K562 (cell line): Measurements from ENCODE around the gene YAP1. TPM values are rescaled to one million over a fixed set of nuclear protein-coding genes. Genes with fewer than 3 reads are reported as not detected.

Experiments
- ATAC-seq: fragments of 200-7000 bp; cut with Tn5 transposase; 3 replicates; pipeline ENCODE4 v1.9.1; 2020; ENCODE audit warnings: moderate library complexity
- BruUV-seq: library from RNA; stranded (reverse); fragments of 400-500 nt; replicated peaks from 2 replicates; lab custom pipeline; 2021; lab: Mats Ljungman, UMichigan
- CTCF ChIA-PET: fragments of 300-600 bp; formaldehyde crosslinking; extraction: SDS; loops from one replicate; lab custom pipeline; 2021; ENCODE audit warnings: low intra/inter-chr PET ratio; lab: Yijun Ruan, JAX
- POLR2A ChIA-PET: fragments of 300-600, 350-650 bp; sonication (Branson Sonifier 250); formaldehyde crosslinking; extraction: SDS; loops from one replicate; lab custom pipeline; 2021; ENCODE audit warnings: antibody characterized with exemption, inconsistent platforms; lab: Yijun Ruan, JAX
- DNase-seq, 4 experiments: peaks; one replicate each; pipeline versions ENCODE4 v3.0.0 to v3.0.0-alpha.2; 2011 to 2018; ENCODE audit warnings: low spot score in 3 of 4, mixed read lengths in 3 of 4; ENCODE audit errors: extremely low read depth in 1 of 4
- FAIRE-seq: peaks from 2 replicates; lab custom pipeline; 2011; peaks lifted over from hg19 to GRCh38; lab: Jason Lieb, UNC
- H2AFZ ChIP-seq: 2 replicates; pipeline ENCODE4 v1.6.0; 2011; ENCODE audit warnings: low read depth, low read length, control low read depth, inconsistent platforms
- H3K27ac ChIP-seq: fragments of 200-600 bp; 3 replicates; pipeline ENCODE4 v1.8.0; 2011; ENCODE audit warnings: low read depth, mild to moderate bottlenecking, control low read depth, inconsistent platforms, low read length, moderate library complexity, mixed read lengths; ENCODE audit errors: extremely low read depth
- H3K27me3 ChIP-seq, 2 experiments: fragments of 300-600 bp in 1 of 2; 2 replicates in 1 of 2; 3 replicates in 1 of 2; pipeline versions ENCODE4 v1.6.0 to v1.8.0; 2011; ENCODE audit warnings: inconsistent platforms in 2 of 2, low read length in 2 of 2, mild to moderate bottlenecking in 1 of 2, mixed read lengths in 1 of 2, moderate library complexity in 1 of 2; ENCODE audit not compliant: control insufficient read depth in 2 of 2, insufficient read depth in 2 of 2
- H3K36me3 ChIP-seq: fragments of 300-600 bp; 3 replicates; pipeline ENCODE4 v1.8.0; 2011; ENCODE audit warnings: mild to moderate bottlenecking, low read length, inconsistent platforms; ENCODE audit not compliant: control insufficient read depth, insufficient read depth
- H3K4me1 ChIP-seq, 2 experiments: fragments of 200-600 bp in 1 of 2; replicated peaks in 1 of 2; 2 replicates in 1 of 2; 3 replicates in 1 of 2; pipeline versions ENCODE4 v1.5.1 to v1.8.0; 2011; ENCODE audit warnings: inconsistent platforms in 2 of 2, low read length in 2 of 2, mild to moderate bottlenecking in 1 of 2, mixed read lengths in 1 of 2, moderate library complexity in 1 of 2; ENCODE audit not compliant: control insufficient read depth in 2 of 2, insufficient read depth in 2 of 2
- H3K4me2 ChIP-seq: 2 replicates; pipeline ENCODE4 v1.6.1; 2011; ENCODE audit warnings: low read length, control low read depth, inconsistent platforms, mixed read lengths; ENCODE audit not compliant: insufficient read depth
- H3K4me3 ChIP-seq: fragments of 200-600 bp; sonication (generic), shearing (Covaris generic); 2 replicates; pipeline ENCODE4 v1.5.1; 2016; ENCODE audit warnings: control low read depth, inconsistent platforms
- H3K79me2 ChIP-seq: fragments of 200-600 bp; 3 replicates; pipeline ENCODE4 v1.8.0; 2011; ENCODE audit warnings: low read length, inconsistent platforms; ENCODE audit not compliant: control insufficient read depth, insufficient read depth
- H3K9ac ChIP-seq, 2 experiments: 2 replicates each; pipeline versions ENCODE4 v1.6.0 to v1.6.1; 2011; ENCODE audit warnings: low read depth in 2 of 2, low read length in 2 of 2, control low read depth in 1 of 2, inconsistent platforms in 1 of 2, mild to moderate bottlenecking in 1 of 2, mixed read lengths in 1 of 2; ENCODE audit not compliant: insufficient read depth in 1 of 2
- H3K9me1 ChIP-seq: one replicate; pipeline ENCODE4 v1.6.0; 2011; ENCODE audit warnings: inconsistent platforms, mild to moderate bottlenecking, low read length, moderate library complexity; ENCODE audit not compliant: control insufficient read depth, insufficient read depth
- H3K9me3 ChIP-seq: replicated peaks from 2 replicates; pipeline ENCODE4 v1.5.1; 2011; ENCODE audit warnings: low read depth, low read length, inconsistent platforms; ENCODE audit not compliant: control insufficient read depth, insufficient read depth
- H4K20me1 ChIP-seq: replicated peaks from 2 replicates; pipeline ENCODE4 v1.6.1; 2011; ENCODE audit warnings: low read length, inconsistent platforms, mixed read lengths; ENCODE audit not compliant: control insufficient read depth, insufficient read depth
- CREBBP ChIP-seq: IDR thresholded peaks from one replicate; pipeline ENCODE4 v1.6.1; 2012; ENCODE audit warnings: low read depth, mild to moderate bottlenecking, control low read depth, inconsistent platforms, low read length
- MYC ChIP-seq, 2 experiments: fragments of 250-450 bp in 1 of 2; sonication (Bioruptor Pico) in 1 of 2; IDR thresholded peaks; 2 replicates each; pipeline versions ENCODE4 v1.5.1 to v1.6.1; 2012 to 2021; ENCODE audit warnings: low read depth in 2 of 2, borderline replicate concordance in 1 of 2, improper control_type of control experiment in 1 of 2, low read length in 1 of 2, mild to moderate bottlenecking in 1 of 2, moderate library complexity in 1 of 2
- SOX6 ChIP-seq: fragments of 450-650 bp; IDR thresholded peaks from 2 replicates; pipeline ENCODE4 v1.6.1; 2014; ENCODE audit warnings: mild to moderate bottlenecking
- ZNF830 ChIP-seq: fragments of 250-450 bp; sonication (Bioruptor Pico); IDR thresholded peaks from 2 replicates; pipeline ENCODE4 v1.5.0; 2021; ENCODE audit warnings: mild to moderate bottlenecking
- WGBS: fragments of 100-300 bp; shearing (Covaris generic); methylation state at CpG from one replicate; pipeline ENCODE4 v1.1.6; 2016; ENCODE audit warnings: low coverage, mixed read lengths; ENCODE audit not compliant: insufficient coverage; ENCODE audit errors: missing lambda C conversion rate; 5-methylcytosine and 5-hydroxymethylcytosine counted together
- in situ Hi-C: fragments of 300-500 bp; cut with MboI; formaldehyde crosslinking; loops from 4 replicates; pipeline ENCODE4 v1.15.0; 2018; ENCODE audit warnings: inconsistent platforms, mixed read lengths
- intact Hi-C: fragments of 100-400 bp; cut with micrococcal nuclease; formaldehyde crosslinking; loops from 2 replicates; pipeline ENCODE4 v1.14.2; 2022
- polyA plus RNA-seq, 8 experiments: library from polyadenylated mRNA; depleted of rRNA in 4 of 8; stranded (reverse) in 5 of 8; unstranded in 3 of 8; fragments of >200 nt; fragmentation: Nextera tagmentation in 2 of 8; fragmentation: Illumina TruSeq in 1 of 8; extraction: Ambion mirVana in 2 of 8; extraction: Trizol in 1 of 8; gene quantifications; 2 replicates each; pipeline versions ENCODE4 v1.2.1 to v1.2.3, GENCODE V29; 2011 to 2014; ENCODE audit warnings: inconsistent platforms in 1 of 8, missing spikeins in 1 of 8
- total RNA-seq, 7 experiments: library from RNA; depleted of rRNA in 6 of 7; stranded (reverse); fragments of >200 nt in 6 of 7; fragmentation: Illumina TruSeq in 2 of 7; extraction: Trizol in 2 of 7; gene quantifications; 2 replicates each; pipeline versions ENCODE4 v1.2.1 to v1.2.3, GENCODE V29; 2011 to 2021; ENCODE audit warnings: low replicate concordance in 1 of 7
- TF ChIP-seq, protein P1 (sequence below): sonication (generic); formaldehyde crosslinking; IDR thresholded peaks from 2 replicates; pipeline ENCODE4 v1.8.1; 2023; ENCODE audit warnings: mild to moderate bottlenecking, missing genetic modification reagents
- TF ChIP-seq, protein P2 (sequence below), 2 experiments: fragments of 450-650 bp in 1 of 2; sonication (generic) in 1 of 2; formaldehyde crosslinking in 1 of 2; IDR thresholded peaks in 1 of 2; conservative IDR thresholded peaks in 1 of 2; 2 replicates each; pipeline versions ENCODE4 v1.6.1 to v1.8.1; 2016 to 2023; ENCODE audit warnings: mild to moderate bottlenecking in 2 of 2, moderate library complexity in 2 of 2, inconsistent platforms in 1 of 2, missing genetic modification reagents in 1 of 2

Gene YAP1
- total and polyA plus RNA-seq, 9 of the 15 experiments (the other 6 are each of a cell fraction or from before 2014, with no cell fraction given): 0.18 TPM; not detected in 8

DNA sequence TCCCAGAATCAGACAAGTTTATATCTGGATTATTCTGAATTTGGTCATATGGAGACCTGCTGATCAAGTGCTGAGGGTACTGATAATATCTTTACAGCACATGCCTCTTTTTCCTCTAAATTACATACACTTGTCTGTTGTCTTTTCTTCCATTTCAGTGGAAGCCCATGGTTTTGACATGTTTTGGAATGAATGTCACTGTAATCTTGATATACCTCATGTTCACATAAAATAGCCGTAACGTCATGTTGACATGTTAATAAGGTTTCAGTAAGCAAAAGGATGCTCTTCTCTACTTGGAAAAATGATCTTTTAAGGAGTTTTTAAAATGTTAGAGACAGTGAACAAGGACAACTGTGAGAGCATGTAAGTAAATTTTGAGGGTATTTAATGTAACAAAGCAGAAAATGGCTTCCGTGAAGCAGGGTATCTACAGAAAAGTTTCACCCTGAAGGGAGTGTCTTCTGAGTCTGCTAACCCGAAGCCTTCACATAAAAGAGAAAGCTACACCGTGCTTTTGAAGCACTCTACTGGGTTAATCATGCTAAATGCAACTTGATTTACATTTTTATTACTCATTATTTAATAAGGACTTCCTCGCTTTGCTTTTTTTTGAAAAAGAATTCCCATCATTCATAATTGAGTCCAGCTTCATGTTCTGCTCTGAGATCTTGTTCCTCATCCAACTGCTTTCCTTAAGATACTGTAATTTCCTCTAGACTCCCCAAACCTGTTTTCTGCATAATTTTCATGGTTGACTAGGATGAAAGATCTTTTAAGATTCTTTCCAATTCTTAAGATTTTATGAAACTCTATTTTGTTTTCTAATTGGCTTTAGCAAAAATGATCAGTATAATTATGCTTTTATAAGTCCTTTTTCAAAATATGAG lies 56.2 kb downstream of the YAP1 start:
- Histone ChIP-seq H3K79me2 (no peaks in the 10 kb centered on the region), H3K9me1 (no peaks in the 10 kb centered on the region), H3K4me1 (no peaks in the 10 kb centered on the region), H2AFZ (no peak overlapping the region), H3K9me3 (no peaks in the 10 kb centered on the region), H4K20me1 (no peaks in the 10 kb centered on the region), H3K36me3 (no peaks in the 10 kb centered on the region), H3K27ac (no peak overlapping the region), H3K4me2 (no peak overlapping the region), H3K27me3 (no peaks in the 10 kb centered on the region), H3K4me3 (no peak overlapping the region), H3K9ac (no peak overlapping the region)
- FAIRE-seq (no peak), ATAC-seq (no peak), DNase-seq (no peak)
- no TSS peak for BruUV-seq
- CTCF ChIA-PET: no interaction called here
- WGBS: 11% methylated on average over 6 of the region's 6 CpGs
- POLR2A ChIA-PET: no interaction called here
- intact Hi-C loops: no loop called here
- TF ChIP-seq, protein P1, sequence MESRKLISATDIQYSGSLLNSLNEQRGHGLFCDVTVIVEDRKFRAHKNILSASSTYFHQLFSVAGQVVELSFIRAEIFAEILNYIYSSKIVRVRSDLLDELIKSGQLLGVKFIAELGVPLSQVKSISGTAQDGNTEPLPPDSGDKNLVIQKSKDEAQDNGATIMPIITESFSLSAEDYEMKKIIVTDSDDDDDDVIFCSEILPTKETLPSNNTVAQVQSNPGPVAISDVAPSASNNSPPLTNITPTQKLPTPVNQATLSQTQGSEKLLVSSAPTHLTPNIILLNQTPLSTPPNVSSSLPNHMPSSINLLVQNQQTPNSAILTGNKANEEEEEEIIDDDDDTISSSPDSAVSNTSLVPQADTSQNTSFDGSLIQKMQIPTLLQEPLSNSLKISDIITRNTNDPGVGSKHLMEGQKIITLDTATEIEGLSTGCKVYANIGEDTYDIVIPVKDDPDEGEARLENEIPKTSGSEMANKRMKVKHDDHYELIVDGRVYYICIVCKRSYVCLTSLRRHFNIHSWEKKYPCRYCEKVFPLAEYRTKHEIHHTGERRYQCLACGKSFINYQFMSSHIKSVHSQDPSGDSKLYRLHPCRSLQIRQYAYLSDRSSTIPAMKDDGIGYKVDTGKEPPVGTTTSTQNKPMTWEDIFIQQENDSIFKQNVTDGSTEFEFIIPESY (CRISPR knock-in tag): no peak
- TF ChIP-seq, protein P2, sequence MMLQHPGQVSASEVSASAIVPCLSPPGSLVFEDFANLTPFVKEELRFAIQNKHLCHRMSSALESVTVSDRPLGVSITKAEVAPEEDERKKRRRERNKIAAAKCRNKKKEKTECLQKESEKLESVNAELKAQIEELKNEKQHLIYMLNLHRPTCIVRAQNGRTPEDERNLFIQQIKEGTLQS (IDR thresholded peaks at IDR 0.05): no peak
- TF ChIP-seq, protein P2 (CRISPR knock-in tag; conservative IDR thresholded peaks at IDR 0.05): no peak
- no peak for TF ChIP-seq CREBBP
- no peak for TF ChIP-seq MYC (IDR thresholded peaks at IDR 0.05; ENCODE audit: low read depth, low read length)
- no peak for TF ChIP-seq MYC (CRISPR knock-in tag; IDR thresholded peaks at IDR 0.05; ENCODE audit: borderline replicate concordance, low read depth)
- no peak for TF ChIP-seq ZNF830 (CRISPR knock-in tag)
- no peak for TF ChIP-seq SOX6
- in situ Hi-C loops: no loop called here
